HCT116 (cell line): ENCODE measurements around the gene DAAM1.

Source experiments
- CTCF ChIP-seq, 3 experiments: fragments of 200-600 bp in 1 of 3; sonication (generic) in 1 of 3; IDR thresholded peaks in 2 of 3; conservative IDR thresholded peaks in 1 of 3; 2 replicates each; pipeline ENCODE4 v1.5.1; 2012 to 2017; ENCODE audit warnings: low read depth in 2 of 3, low read length in 2 of 3, antibody characterized with exemption in 1 of 3, borderline replicate concordance in 1 of 3, control low read depth in 1 of 3, mild to moderate bottlenecking in 1 of 3, mixed read lengths in 1 of 3, mixed run types in 1 of 3, moderate library complexity in 1 of 3; ENCODE audit not compliant: insufficient read depth in 1 of 3
- EGR1 ChIP-seq: IDR thresholded peaks from 2 replicates; pipeline ENCODE4 v1.6.1; 2012; ENCODE audit warnings: low read depth
- EZH2 ChIP-seq: fragments of 200-600 bp; sonication (generic); IDR thresholded peaks from 2 replicates; pipeline ENCODE4 v1.6.1; 2017; ENCODE audit warnings: antibody characterized with exemption, mixed run types
- EZH2phosphoT487 ChIP-seq: fragments of 200-600 bp; IDR thresholded peaks from 2 replicates; pipeline ENCODE4 v1.6.1; 2018; ENCODE audit warnings: antibody characterized with exemption, borderline replicate concordance
- POLR2A ChIP-seq: IDR thresholded peaks from 2 replicates; pipeline ENCODE4 v1.7.0; 2011; ENCODE audit warnings: borderline replicate concordance; ENCODE audit not compliant: insufficient read depth, insufficient read length; ENCODE audit errors: extremely low read depth
- POLR2AphosphoS5 ChIP-seq: IDR thresholded peaks from 2 replicates; pipeline ENCODE4 v1.6.1; 2011; ENCODE audit warnings: mild to moderate bottlenecking, low read depth, low read length, moderate library complexity
- RAD21 ChIP-seq: IDR thresholded peaks from 2 replicates; pipeline ENCODE4 v1.6.1; 2012; ENCODE audit warnings: low read depth, mild to moderate bottlenecking
- ZNF274 ChIP-seq: fragments of 200-500 bp; sonication (Bioruptor generic); IDR thresholded peaks from 2 replicates; pipeline ENCODE4 v1.6.1; 2014; ENCODE audit warnings: mild to moderate bottlenecking, low read depth, low read length, inconsistent platforms

- TF ChIP-seq CTCF (IDR thresholded peaks at IDR 0.05 in 2 of 3, conservative IDR thresholded peaks at IDR 0.05 in 1 of 3; ENCODE audit: borderline replicate concordance in 1 of 3, insufficient read depth in 1 of 3, low read depth in 2 of 3, low read length in 2 of 3), result no peak
- TF ChIP-seq POLR2AphosphoS5, result no peak
- TF ChIP-seq POLR2A, result no peak
- TF ChIP-seq EZH2phosphoT487, result no peak
- TF ChIP-seq ZNF274, result no peak
- no peak for TF ChIP-seq EGR1
- TF ChIP-seq RAD21, result no peak
- TF ChIP-seq EZH2, result no peak
These were observed 87.8 kb downstream of the DAAM1 start for GRCh38 chr14:59276235-59276634.
